MM.1S (cell line): ENCODE measurements around the gene KCNG4.

Experiments used
- EZH2 ChIP-seq: fragments of 300-600 bp; sonication (generic); optimal IDR thresholded peaks from 2 replicates; pipeline ENCODE3; 2017; ENCODE audit warnings: low read depth, mild to moderate bottlenecking, antibody characterized with exemption, low read length, mixed read lengths
- EZH2phosphoT487 ChIP-seq: fragments of 300-600 bp; sonication (generic); IDR thresholded peaks from 2 replicates; pipeline ENCODE4 v1.6.1; 2018; ENCODE audit warnings: antibody characterized with exemption, low read length
- TF ChIP-seq, protein P1 (sequence below): fragments of 300-600 bp; sonication (generic); IDR thresholded peaks from 2 replicates; pipeline ENCODE4 v1.5.1; 2016; ENCODE audit warnings: antibody characterized with exemption, low read length, mixed read lengths

DNA sequence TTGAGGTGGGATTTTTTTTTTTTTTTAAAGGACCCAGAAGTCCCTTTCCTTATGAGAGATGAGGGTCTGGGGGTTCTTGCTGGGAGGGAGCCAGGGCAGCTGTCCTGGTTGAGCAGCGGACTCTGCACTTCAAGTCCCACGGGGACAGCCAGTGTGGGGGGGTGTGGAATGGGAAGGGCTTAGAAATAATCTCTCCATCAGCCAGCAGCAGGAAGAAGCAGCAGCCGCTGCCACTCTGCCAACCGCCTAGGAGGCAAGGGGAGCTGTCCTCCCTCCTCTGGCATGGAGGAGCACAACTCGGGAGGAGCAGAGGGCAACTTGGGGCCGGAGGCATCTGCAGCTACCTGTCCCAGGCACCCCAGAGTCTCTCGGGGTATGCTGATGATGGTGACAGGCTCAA, at the start of gene KCNG4:
- TF ChIP-seq, protein P1, sequence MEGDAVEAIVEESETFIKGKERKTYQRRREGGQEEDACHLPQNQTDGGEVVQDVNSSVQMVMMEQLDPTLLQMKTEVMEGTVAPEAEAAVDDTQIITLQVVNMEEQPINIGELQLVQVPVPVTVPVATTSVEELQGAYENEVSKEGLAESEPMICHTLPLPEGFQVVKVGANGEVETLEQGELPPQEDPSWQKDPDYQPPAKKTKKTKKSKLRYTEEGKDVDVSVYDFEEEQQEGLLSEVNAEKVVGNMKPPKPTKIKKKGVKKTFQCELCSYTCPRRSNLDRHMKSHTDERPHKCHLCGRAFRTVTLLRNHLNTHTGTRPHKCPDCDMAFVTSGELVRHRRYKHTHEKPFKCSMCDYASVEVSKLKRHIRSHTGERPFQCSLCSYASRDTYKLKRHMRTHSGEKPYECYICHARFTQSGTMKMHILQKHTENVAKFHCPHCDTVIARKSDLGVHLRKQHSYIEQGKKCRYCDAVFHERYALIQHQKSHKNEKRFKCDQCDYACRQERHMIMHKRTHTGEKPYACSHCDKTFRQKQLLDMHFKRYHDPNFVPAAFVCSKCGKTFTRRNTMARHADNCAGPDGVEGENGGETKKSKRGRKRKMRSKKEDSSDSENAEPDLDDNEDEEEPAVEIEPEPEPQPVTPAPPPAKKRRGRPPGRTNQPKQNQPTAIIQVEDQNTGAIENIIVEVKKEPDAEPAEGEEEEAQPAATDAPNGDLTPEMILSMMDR = no peak
- TF ChIP-seq EZH2phosphoT487 = no peak
- TF ChIP-seq EZH2 = no peak
